Psoas muscle (tissue), 8 donors: ENCODE measurements around the gene FUBP3. TPM values are rescaled to one million over a fixed set of nuclear protein-coding genes. Genes with fewer than 3 reads are reported as not detected.
A peak's percentile ranks its signal among the peaks of the same experiment; 100 is the strongest.

ENCODE experiments used
- ATAC-seq, 4 donors: fragments of 200-7000 bp; cut with Tn5 transposase; one replicate each; pipeline ENCODE4 v1.9.1; 2020; ENCODE audit warnings: moderate library complexity in 3 of 4, mild to moderate bottlenecking in 2 of 4
- DNase-seq, 2 donors: peaks; one replicate each; pipeline ENCODE4 v3.0.0-alpha.2; 2020
- H3K27ac ChIP-seq: fragments of 200-600 bp; one replicate; pipeline ENCODE4 v1.8.0; 2022
- H3K27me3 ChIP-seq, 3 donors: fragments of 200-600 bp in 1 of 3; one replicate each; pipeline versions ENCODE4 v1.6.1 to v1.8.0; 2013 to 2022; ENCODE audit warnings: low read length in 2 of 3, mild to moderate bottlenecking in 2 of 3, moderate library complexity in 1 of 3; ENCODE audit not compliant: insufficient read depth in 3 of 3
- H3K36me3 ChIP-seq, 2 donors: fragments of 200-600 bp in 1 of 2; one replicate each; pipeline versions ENCODE4 v1.6.1 to v1.8.0; 2013 to 2022; ENCODE audit warnings: low read depth in 1 of 2, mild to moderate bottlenecking in 1 of 2, moderate library complexity in 1 of 2; ENCODE audit not compliant: insufficient read depth in 1 of 2
- H3K4me1 ChIP-seq: fragments of 200-600 bp; one replicate; pipeline ENCODE4 v1.8.0; 2022
- H3K4me3 ChIP-seq: fragments of 200-600 bp; one replicate; pipeline ENCODE4 v1.8.0; 2022; ENCODE audit warnings: mild to moderate bottlenecking
- H3K9me3 ChIP-seq: fragments of 200-600 bp; one replicate; pipeline ENCODE4 v1.8.0; 2022
- CTCF ChIP-seq: fragments of 200-600 bp; IDR thresholded peaks from one replicate; pipeline ENCODE4 v1.8.0; 2022; ENCODE audit warnings: antibody characterized with exemption
- WGBS, 3 donors: extraction: QIAGEN DNeasy Blood & Tissue Kit; methylation state at CpG; one replicate each; pipeline versions ENCODE4 v1.1.6 to v1.1.7; 2013; 5-methylcytosine and 5-hydroxymethylcytosine counted together
- intact Hi-C, 2 donors: fragments of 100-400 bp; cut with DNase I; formaldehyde crosslinking; loops; one replicate each; pipeline versions ENCODE4 v1.11.0 to v1.14.2; 2022
- polyA plus RNA-seq, 3 donors: library from polyadenylated mRNA; stranded (reverse); fragments of 200-250 nt; gene quantifications; one replicate each; pipeline ENCODE4 v1.2.3, GENCODE V29; 2013
- total RNA-seq, 4 donors: library from RNA; stranded (reverse); fragmentation: NEBNext Ultra II Directional in 2 of 4; extraction: Animal tissue kit (Norgen Biotek cat#: 25700) in 2 of 4; gene quantifications; one replicate each; pipeline versions ENCODE4 v1.2.1 to v1.2.4, GENCODE V29; 2021 to 2023
- donor health status: healthy with polysubstance abuse.
- donor health status: DM: no; HTN: no; CAD: no; lungs with moderate emphysema.
- donor health status: Bipolar disorder and iron deficiency.
- donor health status: healthy.
- donor health status: DM: yes; HTN: yes; CAD: no.
- donor health status: DM: no; HTN: no; CAD: no.
- donor health status: DM: no; HTN: no; CAD: no.
- donor health status: DM: yes; HTN: yes; CAD: no.

The FUBP3 gene
- total and polyA plus RNA-seq, 7 donors: 7.5 to 20.7 (median 16.3) TPM

DNA sequence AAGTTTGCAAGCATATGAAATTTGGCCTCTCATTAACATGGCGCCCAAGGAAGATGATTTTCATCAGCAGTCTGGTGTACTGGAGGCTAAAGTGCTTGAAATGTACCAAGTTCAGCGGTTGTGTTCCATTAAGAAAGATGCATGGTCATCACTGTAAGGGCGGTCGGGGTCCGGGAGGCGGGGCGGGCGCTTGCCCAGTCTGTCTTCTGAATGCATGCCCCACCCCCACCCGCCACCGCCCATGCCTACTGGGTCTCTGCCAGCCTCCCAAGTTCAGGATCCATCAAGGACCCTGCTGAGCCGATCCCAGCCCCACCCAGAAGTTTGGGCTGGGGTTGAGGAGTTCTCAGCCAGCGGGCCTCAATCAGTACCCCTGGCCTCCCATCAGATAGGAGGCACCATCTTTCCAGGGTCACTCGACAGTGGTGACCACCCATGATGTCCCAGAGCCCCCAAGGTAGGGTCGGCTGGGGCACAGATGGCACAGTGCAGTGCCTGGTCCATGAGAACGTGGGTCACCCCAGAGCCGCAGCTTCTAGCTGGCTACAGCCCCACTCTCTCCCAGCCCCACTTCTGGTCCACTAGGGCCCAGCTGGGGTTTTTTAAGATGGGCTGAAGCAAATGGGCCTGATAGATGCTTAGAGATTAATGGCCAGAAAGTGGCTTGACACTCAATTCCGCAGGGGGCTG, 60.6 kb downstream of the FUBP3 start:
- no peak for ATAC-seq
- Histone ChIP-seq H3K4me1 (no peaks in the 10 kb centered on the region), H3K36me3 (peaks cover 0 to 35% of the 10 kb centered on the region in 2 donors), H3K4me3 (no peak overlapping the region), H3K9me3 (no peaks in the 10 kb centered on the region), H3K27me3 (no peaks in the 10 kb centered on the region), H3K27ac (no peak overlapping the region)
- WGBS, 3 donors: 90 to 94% (median 93%) methylated on average over 17 of the region's 17 CpGs
- DNase-seq: peak in 1 of 2 donors; percentile 35
- intact Hi-C loops: no loop called here
- no peak for TF ChIP-seq CTCF

DNA sequence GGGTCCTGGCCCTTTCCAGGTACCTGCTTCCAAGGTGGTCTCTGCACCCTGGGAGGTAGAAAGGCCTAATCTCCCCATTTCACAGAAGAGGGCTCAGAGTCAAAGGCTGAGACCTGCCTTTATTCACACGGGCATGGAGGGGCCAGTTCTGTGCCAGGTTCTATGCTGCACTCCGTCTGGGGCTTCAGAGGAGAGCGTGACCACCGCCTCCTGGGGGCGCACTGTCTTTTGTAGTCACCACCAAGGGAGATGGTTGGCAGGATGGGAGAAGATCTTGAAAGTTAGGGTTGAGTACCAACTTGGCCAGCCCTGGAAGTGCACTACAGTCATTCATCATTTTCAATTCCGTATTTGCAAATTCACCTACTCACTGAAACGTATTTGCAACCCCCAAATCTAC, 61.3 kb downstream of the FUBP3 start:
- DNase-seq: peak in 1 of 2 donors; percentile 23
- ATAC-seq: no peak
- no peak for TF ChIP-seq CTCF
- intact Hi-C loops: no loop called here
- 68 to 70% (median 70%) methylated on average over 7 of the region's 7 CpGs for WGBS, 3 donors
- no peaks in the 10 kb centered on the region for H3K27me3 ChIP-seq
- H3K36me3 ChIP-seq: peaks cover 0 to 29% of the 10 kb centered on the region in 2 donors
- H3K4me3 ChIP-seq: no peak overlapping the region
- H3K9me3 ChIP-seq: no peaks in the 10 kb centered on the region
- H3K27ac ChIP-seq: no peak overlapping the region
- no peaks in the 10 kb centered on the region for H3K4me1 ChIP-seq

DNA sequence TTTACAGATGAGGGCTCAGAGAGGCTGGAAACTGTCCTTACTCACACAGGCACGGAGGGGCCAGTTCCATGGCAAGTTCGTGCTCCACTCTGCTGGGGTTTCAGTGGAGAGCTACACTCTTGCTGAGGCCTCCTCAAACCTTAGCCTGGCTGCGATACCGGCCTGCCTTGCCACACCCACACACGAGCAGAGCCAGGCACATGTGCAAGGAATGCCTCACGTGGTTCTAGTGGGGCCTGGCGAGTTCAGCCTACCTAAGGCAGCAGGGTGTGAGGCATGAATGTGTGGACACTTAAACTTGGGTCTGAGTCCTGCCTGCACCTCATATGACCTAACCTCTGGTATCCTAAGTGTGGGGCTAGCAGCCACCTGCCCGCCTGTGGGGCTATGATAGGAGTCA, 63.5 kb downstream of the FUBP3 start:
- Histone ChIP-seq H3K27ac (no peak overlapping the region), H3K9me3 (no peaks in the 10 kb centered on the region), H3K36me3 (peaks cover 0 to 6% of the 10 kb centered on the region in 2 donors), H3K4me1 (no peaks in the 10 kb centered on the region), H3K27me3 (no peaks in the 10 kb centered on the region), H3K4me3 (no peak overlapping the region)
- intact Hi-C loops: no loop called here
- DNase-seq (peak in 1 of 2 donors; percentile 15), ATAC-seq (no peak)
- TF ChIP-seq CTCF: no peak
- WGBS, 3 donors: 71 to 80% (median 76%) methylated on average over 8 of the region's 8 CpGs

DNA sequence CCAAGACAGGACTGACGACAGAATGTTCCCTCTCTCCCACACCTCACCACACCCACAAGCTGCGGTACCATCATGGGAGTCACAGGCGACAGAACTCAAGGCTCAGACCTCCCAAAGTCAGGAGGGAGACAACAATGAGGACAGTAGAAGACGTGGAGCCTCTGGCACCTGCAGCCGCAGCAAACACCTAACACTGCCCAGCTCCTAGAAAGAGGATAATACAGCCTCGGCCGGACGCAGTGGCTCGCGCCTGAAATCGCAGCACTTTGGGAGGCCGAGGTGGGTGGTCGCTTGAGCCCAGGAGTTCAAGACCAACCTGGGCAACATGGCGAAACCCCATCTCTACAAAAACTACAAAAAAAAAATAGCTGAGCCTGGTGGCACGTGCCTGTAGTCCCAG, 71.8 kb downstream of the FUBP3 start:
- ATAC-seq: no peak

More for the DNA sequence above, 71.8 kb downstream of the FUBP3 start:
- H3K36me3 ChIP-seq: no peaks in the 10 kb centered on the region
- intact Hi-C loops: no loop called here
- no peak overlapping the region for H3K4me3 ChIP-seq
- H3K27me3 ChIP-seq: peaks cover 0 to 23% (median 2%) of the 10 kb centered on the region in 3 donors
- H3K9me3 ChIP-seq: no peaks in the 10 kb centered on the region
- no peak overlapping the region for H3K27ac ChIP-seq
- DNase-seq: no peak
- 73 to 83% (median 81%) methylated on average over 15 of the region's 15 CpGs for WGBS, 3 donors
- no peak for TF ChIP-seq CTCF
- no peaks in the 10 kb centered on the region for H3K4me1 ChIP-seq
